ENCODE measurements around the gene DCTPP1.
A peak's percentile ranks its signal among the peaks of the same experiment; 100 is the strongest.

The DCTPP1 gene

DNA sequence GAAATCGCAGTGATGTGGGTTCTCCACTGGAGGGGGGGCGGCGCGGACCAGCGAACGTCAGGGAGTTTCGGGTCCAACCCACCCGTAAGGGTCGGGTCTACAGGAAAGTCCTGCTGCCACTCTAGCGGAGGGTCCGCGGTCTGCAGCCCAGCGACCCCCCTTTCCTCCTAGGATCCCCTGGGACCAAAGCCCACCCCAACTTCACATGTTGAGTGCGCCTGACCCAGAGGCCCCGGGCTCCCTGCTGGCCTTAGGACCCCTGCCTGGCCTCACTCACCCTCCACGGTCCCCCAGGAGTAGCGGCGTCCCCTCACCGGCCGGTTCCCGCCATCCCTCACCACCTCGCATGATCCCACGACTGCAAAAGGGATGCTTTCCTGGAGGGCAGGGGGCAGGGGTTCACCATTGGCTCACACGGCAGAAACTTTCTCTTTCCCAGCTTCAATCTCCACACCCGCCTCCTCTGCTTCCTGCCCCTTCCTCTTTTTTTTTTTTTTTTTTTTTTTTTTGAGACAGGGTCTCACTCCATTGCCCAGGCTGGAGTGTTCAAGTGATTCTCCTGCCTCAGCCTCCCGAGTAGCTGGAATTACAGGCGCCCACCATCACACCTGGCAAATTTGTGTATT lies 50.6 kb downstream of the DCTPP1 start:
- Histone ChIP-seq H3K4me1 (ENCODE audit: control insufficient read depth in 1 of 2, insufficient read depth in 1 of 2, low read depth in 1 of 2, low read length in 1 of 2) (peaks cover 28 to 37% of the 10 kb centered on the region in 2 experiments), H3K4me3 (ENCODE audit: low read depth in 1 of 2, low read length in 1 of 2) (peak overlapping the region; percentile 81 to 87), H3K27me3 (peaks cover 7% of the 10 kb centered on the region), H3K36me3 (no peaks in the 10 kb centered on the region), H3K9me3 (no peaks in the 10 kb centered on the region), H3K27ac (peak overlapping the region; percentile 99)
- TF ChIP-seq, protein P1, sequence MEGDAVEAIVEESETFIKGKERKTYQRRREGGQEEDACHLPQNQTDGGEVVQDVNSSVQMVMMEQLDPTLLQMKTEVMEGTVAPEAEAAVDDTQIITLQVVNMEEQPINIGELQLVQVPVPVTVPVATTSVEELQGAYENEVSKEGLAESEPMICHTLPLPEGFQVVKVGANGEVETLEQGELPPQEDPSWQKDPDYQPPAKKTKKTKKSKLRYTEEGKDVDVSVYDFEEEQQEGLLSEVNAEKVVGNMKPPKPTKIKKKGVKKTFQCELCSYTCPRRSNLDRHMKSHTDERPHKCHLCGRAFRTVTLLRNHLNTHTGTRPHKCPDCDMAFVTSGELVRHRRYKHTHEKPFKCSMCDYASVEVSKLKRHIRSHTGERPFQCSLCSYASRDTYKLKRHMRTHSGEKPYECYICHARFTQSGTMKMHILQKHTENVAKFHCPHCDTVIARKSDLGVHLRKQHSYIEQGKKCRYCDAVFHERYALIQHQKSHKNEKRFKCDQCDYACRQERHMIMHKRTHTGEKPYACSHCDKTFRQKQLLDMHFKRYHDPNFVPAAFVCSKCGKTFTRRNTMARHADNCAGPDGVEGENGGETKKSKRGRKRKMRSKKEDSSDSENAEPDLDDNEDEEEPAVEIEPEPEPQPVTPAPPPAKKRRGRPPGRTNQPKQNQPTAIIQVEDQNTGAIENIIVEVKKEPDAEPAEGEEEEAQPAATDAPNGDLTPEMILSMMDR (IDR thresholded peaks at IDR 0.05): no peak

DNA sequence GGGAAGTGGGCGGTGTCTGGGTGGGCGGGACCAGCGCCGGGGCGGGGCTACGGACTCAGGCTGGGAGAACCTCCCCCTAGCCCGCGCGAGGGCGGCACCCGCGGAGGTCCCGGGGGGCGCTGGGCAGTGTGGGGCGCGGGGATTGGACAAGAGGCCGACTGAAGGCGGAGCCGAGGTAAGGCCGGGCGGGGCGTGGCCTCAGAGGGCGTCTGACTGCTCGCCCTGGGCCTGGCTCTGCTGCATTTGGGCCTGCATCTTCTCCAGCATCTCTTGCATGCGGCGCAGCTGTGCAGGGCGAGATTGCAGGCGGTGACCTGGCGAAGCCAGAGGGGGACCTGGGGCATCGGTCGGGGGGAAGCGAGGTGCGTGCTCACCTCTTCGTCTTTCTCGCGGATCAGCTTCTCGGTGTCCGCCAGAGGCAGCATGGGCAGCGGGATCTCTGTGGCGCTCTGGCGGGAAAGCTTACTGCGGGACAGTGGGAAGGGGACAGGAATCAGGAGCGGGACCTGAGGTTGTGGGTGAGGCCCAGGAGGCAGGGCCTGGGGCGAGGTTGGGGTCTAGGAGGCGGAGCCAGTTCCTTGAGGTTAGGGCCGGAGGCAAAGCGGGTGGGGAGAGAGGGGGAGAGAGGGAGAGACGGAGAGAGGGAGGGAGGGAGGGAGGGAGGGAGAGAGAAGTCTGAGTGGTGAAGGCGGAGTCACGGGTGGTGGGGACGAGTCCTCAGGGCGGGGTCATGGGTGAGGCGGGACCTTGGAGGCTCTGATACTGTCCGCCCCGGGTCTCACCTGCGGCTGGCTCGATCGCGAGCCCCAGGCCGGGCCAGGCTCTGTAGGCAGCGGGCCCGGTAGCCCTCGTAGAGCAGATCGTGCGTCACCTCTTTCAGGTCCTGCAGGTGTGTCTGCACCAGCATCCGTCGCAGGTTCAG lies 51.3 kb downstream of the DCTPP1 start:
- H3K4me3 ChIP-seq (ENCODE audit: low read depth in 1 of 2, low read length in 1 of 2): peak overlapping the region; percentile 81 to 87
- peak overlapping the region; percentile 99 for H3K27ac ChIP-seq
- H3K4me1 ChIP-seq (ENCODE audit: control insufficient read depth in 1 of 2, insufficient read depth in 1 of 2, low read depth in 1 of 2, low read length in 1 of 2): peaks cover 28 to 37% of the 10 kb centered on the region in 2 experiments
- H3K36me3 ChIP-seq: no peaks in the 10 kb centered on the region
- peaks cover 7% of the 10 kb centered on the region for H3K27me3 ChIP-seq
- TF ChIP-seq, protein P1 (IDR thresholded peaks at IDR 0.05): no peak
- no peaks in the 10 kb centered on the region for H3K9me3 ChIP-seq

GRCh38 chr16:30377812-30378235 lies 52.0 kb downstream of the DCTPP1 start:
- Histone ChIP-seq H3K4me1 (ENCODE audit: control insufficient read depth in 1 of 2, insufficient read depth in 1 of 2, low read depth in 1 of 2, low read length in 1 of 2) (peaks cover 28 to 36% of the 10 kb centered on the region in 2 experiments), H3K36me3 (no peaks in the 10 kb centered on the region)

DNA sequence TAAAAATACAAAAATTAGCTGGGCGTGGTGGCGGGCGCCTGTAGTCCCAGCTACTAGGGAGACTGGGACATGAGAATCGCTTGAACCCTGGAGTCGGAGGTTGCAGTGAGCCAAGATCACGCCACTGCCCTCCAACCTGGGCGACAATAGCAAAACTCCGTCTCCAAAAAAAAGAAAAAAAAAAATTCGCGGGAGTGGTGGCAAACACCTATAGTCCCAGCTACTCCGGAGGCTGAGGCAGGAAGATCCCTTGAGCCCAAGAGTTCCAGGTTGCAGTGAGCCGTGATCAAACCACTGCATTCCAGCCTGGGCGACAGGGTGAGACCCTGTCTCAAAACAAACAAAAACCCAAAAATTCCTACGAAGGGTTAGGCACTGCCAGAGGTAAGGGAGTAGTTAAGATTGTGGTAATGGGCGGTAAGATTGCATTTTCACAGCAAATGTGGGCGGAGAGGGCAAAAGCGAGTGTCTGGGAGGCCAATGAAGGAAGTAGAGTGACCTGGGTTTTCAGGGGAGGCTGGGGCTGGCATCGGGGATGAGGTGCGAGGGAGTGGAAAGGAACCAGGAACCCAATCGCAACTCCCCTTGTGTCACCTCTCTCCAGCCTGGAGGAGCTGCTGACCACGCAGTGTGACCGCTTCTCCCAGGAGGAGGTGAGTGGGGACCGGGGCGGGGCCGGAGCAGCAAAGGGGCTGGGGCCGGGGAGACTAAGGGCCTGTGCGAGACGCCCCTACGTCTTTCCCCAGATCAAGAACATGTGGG lies 52.6 kb downstream of the DCTPP1 start:
- H3K36me3 ChIP-seq: no peaks in the 10 kb centered on the region
- peak overlapping the region; percentile 99 for H3K27ac ChIP-seq
- peak overlapping the region; percentile 81 to 87 for H3K4me3 ChIP-seq (ENCODE audit: low read depth in 1 of 2, low read length in 1 of 2)
- peaks cover 22 to 30% of the 10 kb centered on the region in 2 experiments for H3K4me1 ChIP-seq (ENCODE audit: control insufficient read depth in 1 of 2, insufficient read depth in 1 of 2, low read depth in 1 of 2, low read length in 1 of 2)
- TF ChIP-seq, protein P1 (IDR thresholded peaks at IDR 0.05): no peak
- H3K9me3 ChIP-seq: no peaks in the 10 kb centered on the region
- no peaks in the 10 kb centered on the region for H3K27me3 ChIP-seq

More at GRCh38 chr16:30377812-30378235, 52.0 kb downstream of the DCTPP1 start:
- Histone ChIP-seq H3K4me3 (ENCODE audit: low read depth in 1 of 2, low read length in 1 of 2) (peak overlapping the region; percentile 81 to 87), H3K9me3 (no peaks in the 10 kb centered on the region), H3K27ac (peak overlapping the region; percentile 99), H3K27me3 (peaks cover 6% of the 10 kb centered on the region)
- TF ChIP-seq, protein P1 (IDR thresholded peaks at IDR 0.05): no peak

GRCh38 chr16:30376461-30376902 lies 53.3 kb downstream of the DCTPP1 start:
- Histone ChIP-seq H3K4me3 (ENCODE audit: low read depth in 1 of 2, low read length in 1 of 2) (no peak overlapping the region), H3K36me3 (no peaks in the 10 kb centered on the region), H3K4me1 (ENCODE audit: control insufficient read depth in 1 of 2, insufficient read depth in 1 of 2, low read depth in 1 of 2, low read length in 1 of 2) (peaks cover 22 to 29% of the 10 kb centered on the region in 2 experiments), H3K27me3 (no peaks in the 10 kb centered on the region), H3K27ac (peak overlapping the region; percentile 99), H3K9me3 (no peaks in the 10 kb centered on the region)
- TF ChIP-seq, protein P1 (IDR thresholded peaks at IDR 0.05): no peak
